GM21576 (cell line): ENCODE measurements around the gene GNA15.
"Not testable (repeated sequence)": the region's sequence is repeated elsewhere in the genome, so short reads cannot be mapped to it uniquely, and the experiment has no call there.

Experiments used
- ATAC-seq: cut with Tn5 transposase; IDR thresholded peaks from one replicate; pipeline ENCODE4 v1.9.1; 2021; ENCODE audit warnings: mild to moderate bottlenecking, moderate library complexity; ENCODE audit not compliant: unreplicated experiment

The GNA15 gene, protein sequence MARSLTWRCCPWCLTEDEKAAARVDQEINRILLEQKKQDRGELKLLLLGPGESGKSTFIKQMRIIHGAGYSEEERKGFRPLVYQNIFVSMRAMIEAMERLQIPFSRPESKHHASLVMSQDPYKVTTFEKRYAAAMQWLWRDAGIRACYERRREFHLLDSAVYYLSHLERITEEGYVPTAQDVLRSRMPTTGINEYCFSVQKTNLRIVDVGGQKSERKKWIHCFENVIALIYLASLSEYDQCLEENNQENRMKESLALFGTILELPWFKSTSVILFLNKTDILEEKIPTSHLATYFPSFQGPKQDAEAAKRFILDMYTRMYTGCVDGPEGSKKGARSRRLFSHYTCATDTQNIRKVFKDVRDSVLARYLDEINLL

DNA sequence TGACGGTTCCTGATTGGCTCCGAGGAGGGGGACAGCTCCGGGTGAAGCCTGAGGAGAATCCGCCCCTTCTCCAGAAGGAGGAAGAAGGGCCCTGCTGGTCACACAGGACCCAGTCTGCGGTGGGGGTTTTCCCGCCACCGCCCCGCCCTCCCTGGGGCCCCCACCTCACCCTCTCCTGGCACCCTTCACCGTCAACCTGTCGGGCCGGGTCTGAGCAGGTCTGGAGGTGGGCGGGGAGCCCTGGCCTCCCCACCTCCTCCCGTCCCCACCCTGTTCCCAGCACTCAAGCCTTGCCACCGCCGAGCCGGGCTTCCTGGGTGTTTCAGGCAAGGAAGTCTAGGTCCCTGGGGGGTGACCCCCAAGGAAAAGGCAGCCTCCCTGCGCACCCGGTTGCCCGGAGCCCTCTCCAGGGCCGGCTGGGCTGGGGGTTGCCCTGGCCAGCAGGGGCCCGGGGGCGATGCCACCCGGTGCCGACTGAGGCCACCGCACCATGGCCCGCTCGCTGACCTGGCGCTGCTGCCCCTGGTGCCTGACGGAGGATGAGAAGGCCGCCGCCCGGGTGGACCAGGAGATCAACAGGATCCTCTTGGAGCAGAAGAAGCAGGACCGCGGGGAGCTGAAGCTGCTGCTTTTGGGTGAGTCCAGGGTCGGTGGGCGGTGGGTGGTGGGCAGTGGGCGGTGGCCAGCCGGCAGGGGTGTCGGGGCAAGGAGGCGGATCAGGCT, at the start of gene GNA15:
Gene GNA15 (plus strand): TSS at position 73 of the 723 bp plus-strand sequence. CDS start 418 bp downstream, at position 491.
- no peak for ATAC-seq

DNA sequence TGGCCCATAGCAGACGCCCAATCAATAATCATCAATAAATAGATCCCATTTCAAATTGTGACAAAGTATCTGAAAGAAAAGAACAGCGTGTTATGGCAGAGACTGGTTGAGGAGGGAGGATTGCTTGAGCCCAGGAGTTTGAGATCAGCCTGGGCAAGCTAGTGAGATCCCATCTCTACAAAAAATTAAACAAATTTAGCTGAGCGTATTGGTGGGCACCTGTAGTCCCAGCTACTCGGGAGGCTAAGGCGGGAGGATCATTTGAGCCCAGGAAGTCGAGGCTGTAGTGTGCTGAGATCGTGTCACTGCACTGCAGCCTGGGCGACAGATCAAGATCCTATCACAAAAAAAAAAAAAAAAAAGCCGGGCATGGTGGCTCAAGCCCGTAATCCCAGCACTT, 48.1 kb upstream of the GNA15 start:
- no peak for ATAC-seq

DNA sequence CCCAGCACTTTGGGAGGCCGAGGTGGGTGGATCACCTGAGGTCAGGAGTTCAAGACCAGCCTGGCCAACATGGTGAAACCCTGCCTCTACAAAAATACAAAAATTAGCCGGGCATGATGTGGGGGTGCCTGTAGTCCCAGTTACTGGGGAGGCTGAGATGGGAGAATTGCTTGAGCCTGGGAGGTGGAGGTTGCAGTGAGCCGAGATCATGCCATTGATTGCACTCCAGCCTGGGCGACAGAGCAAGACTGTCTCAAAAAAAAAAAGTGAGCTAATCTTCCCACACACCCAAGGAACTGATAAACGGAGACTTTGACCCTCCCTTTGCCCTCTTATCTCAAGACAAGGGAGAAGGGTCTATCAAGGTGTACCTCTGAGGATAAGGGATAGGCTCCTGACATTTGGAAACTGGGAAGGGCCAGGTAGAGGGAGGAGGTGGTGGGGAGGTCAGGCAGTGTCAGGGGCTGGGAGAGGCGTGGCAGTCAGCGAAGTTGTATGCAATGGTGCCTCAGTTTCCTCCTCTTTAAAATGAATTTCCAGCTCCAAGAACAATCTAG, 46.5 kb upstream of the GNA15 start:
- ATAC-seq, result not testable (repeated sequence)

DNA sequence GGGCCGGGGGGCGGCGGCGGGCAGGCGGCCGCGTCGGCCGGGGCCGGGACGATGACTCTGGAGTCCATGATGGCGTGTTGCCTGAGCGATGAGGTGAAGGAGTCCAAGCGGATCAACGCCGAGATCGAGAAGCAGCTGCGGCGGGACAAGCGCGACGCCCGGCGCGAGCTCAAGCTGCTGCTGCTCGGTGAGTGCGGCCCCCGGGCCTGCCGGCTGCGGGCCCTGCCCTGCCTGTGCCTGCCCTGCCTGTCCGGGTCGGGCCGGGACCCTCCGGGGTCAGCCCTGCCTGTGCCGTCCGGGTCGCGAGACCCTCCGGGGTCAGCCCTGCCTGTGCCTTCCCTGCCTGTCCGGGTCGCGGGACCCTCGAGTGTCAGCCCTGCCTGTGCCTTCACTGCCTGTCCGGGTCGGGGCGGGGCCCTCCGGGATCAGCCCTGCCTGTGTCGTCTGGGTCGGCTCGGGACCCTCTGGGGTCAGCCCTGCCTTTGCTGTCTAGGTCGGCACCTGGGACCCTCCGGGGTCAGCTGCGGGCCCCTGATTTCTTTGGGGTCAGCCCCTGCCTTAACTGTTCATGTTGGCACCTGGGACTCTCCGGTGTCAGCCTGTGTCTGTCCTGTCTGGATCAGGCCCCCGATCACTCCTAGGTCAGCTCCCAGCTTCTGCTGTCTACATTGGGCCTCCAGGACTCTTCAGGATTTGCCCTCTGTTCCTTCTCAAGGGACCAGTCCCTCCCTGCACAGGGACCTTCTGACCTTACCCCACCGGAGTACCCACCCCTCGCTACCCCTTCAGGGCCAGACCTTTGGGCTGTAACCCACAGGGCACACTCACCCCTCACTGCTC, 41.0 kb upstream of the GNA15 start:
- no peak for ATAC-seq

DNA sequence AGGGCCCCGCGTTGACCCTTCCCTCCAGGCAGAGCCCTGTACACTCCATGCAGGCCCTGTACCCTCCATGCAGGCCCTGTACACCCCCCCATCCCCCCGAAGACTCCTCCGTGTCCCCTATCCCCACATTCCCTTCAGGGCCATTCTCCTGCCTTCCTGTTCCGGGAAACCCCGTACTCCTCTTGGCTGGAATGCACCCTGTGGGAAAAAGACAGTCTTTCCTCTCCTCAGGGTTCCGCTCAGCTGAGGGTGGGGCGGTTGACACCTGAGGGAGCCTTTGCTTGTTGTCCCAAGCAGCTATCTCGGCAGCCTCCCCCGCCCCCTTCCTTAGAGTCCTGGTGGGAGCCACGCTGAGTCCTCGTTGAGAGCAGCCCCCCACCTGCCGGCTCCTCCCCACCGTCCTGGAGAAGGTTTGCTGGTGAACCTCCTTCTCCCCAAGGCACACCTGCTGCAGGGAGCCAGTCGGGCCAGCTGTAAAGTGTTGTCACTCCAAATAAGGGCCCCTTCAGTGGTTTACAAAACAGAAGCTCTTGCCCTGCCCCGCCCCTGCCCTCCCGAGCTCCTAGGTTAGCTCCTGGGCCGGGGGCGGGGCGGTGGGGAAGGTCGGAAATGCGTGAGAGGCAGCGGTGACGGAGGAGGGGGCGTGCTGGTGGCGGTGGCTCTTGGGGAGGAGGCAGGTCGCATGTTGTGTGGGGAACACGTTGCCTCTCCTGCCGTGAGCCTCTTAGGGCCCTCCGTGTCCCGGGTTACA, 40.2 kb upstream of the GNA15 start:
- ATAC-seq, result no peak

DNA sequence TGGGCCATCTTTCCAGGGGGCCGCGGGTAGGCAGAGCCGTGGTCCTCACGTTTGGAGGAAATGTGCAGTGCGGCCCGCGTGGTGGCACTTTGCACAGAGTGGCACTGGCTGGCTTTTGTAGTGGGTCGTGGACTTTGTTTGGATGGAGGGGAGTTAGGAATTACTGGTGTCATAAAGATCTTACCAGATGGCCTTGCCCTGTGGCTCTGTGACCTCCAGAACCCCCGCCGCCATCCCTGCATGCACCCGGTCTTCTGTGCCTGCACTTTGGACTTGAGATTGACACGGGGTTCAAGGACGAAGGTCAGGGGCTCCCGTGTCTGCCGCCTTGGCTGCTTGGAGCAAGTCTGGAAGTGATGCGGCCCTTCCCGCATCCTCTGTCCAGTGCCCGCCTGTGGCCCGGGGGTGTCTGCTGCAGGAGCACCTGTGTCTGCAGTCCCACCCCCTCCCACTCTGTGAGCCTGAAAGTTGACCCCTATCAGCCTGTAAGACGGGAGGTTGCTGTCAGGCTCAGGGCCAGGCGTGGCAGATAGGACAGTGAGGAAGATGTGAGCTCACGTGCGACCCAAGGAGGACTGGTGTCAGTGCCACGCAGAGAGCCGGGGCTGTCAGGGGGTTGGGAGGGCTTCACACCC, 39.4 kb upstream of the GNA15 start:
- ATAC-seq, result no peak

DNA sequence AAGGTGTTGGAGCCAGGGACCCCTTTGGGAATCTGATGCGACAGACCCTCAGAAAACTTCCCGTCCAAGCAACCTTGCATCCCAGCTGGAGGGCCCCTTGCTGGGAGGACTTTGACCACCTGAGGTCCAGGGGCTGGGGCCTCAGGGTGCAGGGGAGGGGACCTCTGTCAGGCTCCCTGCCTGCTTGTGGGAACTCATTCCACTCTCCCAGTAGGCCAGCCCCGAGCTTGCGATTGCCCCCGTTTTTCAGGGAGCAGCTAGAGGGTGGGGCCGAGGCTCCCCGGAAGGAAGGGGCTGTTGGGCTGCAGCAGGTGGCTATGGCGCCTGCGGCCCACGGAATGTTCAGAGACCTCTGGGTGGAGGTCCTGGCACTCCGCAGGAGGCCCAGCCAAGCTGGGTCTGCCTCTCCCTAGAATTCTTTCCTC, 38.9 kb upstream of the GNA15 start:
- no peak for ATAC-seq

DNA sequence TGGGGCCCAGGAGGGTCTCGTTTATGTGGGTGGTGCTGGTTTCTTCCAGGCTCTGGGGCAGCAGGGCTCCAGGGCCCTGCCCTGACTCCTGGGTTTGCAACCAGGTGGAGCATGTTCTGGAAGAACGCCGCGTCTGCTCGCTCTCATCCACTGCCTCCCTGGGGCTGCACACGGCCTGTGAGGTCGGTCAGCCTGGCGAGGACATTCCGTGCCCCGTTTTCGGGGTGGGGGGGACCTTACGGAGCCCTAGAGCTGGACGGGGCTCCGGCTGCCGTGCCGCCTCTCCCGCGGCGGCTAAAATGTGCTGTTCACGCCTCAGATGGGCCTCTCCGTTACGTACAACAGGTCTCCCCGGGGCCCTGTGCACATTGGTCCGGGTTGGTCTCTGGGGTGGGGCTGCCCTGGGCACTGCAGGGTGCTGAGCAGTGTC, 38.4 kb upstream of the GNA15 start:
- no peak for ATAC-seq

DNA sequence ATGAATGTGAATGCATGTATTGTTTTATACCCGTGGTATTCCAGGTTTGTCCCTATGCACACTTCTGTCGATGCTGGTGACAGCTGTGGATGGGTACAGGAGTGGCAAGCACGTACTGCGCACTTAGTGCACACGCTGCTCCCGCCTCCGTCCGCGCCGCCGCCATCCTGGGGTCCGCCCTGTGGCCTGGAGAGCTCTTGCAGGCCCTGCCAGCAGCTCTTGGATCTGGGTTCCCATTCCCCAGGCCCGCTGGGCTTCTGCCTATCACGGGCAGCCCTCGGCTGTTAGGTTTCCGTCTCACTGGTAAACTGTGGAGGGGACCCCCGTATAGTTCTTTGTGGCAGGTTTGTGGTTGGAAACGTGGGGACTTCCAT, 37.7 kb upstream of the GNA15 start:
- ATAC-seq, result no peak

DNA sequence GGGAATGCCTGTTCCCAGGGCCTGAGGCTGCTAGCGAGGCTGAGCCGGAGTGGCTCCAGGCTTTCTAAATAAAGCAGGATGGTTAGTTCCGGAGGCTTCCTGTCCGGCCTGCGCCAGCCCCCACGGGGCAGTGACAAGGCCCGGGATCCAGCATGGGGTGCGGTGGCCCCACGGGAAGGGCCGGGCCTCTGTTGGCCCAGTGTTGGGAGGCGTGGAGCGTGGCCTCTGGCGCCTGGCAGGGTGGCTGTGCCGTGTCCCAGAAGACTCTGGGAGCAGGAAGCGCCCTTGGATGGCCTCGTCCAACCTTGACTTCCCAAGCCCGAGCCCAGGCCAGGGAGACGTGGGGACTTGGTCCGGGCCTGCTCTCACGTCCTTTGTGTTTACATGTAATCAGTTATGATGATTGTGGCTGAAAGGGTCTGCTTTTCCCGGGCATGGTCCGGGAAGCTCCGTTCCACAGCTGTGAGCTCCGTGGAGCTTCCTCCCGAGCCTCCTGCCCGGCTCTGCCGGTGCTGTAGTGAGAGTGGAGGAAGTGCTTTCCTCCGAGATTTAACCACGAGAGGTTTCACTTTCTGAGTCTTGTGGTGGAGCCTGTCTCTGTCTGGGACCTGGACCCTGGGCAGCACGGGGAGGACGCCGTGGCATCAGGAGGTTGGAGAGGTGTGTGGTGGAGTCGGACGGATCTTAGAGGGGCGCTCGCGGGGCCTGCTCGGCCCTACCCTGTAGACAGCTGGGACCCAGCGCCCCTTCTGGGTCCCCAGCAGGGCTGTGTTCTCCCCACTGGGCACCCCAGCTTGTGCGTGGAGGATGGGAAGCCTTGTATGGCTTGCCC, 37.1 kb upstream of the GNA15 start:
- no peak for ATAC-seq

DNA sequence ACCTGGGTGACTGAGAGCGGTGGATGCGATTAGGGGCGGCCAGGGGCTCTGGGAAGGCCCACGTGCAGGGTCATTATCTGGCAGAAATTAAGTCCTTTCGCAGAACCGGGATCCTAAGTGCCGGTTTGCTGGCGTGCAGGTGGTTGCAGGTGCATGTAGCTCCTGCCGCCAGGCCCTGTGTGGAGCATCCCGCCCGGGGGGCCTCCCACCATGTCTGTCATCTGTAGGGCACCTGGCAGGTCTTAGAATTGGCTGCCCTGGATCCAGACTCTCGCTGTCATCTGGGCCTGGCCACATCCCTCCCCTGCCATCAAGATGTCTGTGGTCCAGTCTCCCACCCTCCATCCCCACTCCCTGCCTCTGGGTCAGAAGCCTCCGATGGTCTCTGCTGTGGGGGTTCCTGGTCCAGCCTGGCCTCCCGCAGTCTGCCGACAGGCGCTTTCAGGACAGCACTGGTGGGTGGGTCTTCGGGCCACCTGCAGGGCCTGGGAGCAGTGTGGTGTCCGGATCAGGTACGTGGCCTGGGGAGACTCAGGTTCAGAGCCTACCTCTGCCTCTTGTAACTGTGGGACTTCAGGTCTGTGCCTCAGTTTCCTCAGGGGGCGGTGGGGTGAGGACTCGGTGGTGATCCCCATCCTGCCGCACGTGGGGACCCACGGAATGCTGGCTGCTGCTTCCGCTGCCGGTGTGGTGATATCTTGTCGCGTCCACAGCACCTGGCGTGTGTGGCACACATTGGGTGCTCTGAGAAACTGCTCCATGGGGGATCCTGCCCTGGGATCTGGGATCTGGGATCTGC, 36.3 kb upstream of the GNA15 start:
- no peak for ATAC-seq

DNA sequence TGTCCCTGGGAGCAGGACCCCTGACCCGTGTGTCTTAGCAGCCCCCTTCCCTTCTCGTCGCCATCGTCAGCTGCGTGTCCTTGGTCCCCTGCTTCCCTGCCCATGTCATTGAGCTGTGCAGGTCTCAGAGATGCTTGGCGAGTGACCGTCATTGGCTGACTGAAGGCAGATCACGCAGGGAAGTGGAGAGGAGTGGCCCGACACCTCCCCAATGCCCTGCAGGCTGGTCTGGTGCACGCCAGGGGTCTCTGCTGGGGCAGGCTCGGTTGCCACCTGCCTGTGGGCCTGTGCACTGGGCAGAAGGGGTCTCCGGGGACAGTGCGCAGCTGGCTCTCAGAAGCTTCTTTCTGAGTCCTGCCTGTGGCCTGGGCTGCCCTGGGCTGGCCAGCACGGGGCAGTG, 35.5 kb upstream of the GNA15 start:
- ATAC-seq, result no peak

DNA sequence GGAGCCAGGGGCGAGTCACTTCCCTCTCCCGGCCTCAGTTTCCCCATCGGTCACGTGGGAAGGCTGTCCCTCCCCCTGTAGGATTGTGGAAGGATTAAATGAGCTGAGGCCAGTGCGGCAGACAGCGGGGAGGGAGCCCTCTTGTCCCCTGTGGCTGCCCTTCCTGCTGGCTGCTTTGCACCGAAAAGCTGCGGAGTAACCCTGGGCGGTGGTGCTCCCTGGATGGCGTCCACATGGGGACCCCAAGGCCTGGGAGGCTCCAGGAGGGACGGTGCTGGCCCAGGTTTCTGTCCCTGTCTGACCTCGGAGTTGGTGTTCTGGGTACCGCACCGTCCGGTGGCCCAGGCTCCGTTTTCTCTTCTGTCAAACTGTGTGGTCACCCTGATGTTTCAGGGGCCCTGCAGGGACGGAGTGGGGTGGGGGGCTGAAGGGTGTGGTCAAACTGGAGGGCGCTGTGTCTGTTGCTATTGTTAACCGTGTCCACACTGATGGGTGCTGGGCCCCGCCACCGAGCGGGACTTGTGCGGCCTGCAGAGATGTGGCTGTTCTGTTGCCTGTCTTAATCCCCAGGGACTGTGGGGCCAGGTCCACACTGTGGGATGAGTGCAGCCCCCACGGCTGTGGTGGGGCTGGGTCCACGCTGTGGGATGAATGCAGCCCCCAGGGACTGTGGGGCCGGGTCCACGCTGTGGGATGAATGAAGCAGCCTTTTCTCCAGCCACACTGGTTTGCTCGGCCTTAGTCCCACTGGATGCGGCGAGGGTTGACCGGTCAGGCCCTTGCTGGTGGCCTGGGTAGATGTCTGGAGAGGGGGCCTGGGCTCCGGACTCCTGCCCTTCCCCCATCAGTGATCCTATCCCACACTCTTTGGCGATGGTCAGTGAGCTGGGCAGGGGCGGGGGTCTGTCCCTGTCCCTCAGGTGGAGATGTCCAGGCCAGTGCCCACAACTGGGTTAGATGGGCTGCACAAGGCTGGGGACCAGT, 34.8 kb upstream of the GNA15 start:
- no peak for ATAC-seq

DNA sequence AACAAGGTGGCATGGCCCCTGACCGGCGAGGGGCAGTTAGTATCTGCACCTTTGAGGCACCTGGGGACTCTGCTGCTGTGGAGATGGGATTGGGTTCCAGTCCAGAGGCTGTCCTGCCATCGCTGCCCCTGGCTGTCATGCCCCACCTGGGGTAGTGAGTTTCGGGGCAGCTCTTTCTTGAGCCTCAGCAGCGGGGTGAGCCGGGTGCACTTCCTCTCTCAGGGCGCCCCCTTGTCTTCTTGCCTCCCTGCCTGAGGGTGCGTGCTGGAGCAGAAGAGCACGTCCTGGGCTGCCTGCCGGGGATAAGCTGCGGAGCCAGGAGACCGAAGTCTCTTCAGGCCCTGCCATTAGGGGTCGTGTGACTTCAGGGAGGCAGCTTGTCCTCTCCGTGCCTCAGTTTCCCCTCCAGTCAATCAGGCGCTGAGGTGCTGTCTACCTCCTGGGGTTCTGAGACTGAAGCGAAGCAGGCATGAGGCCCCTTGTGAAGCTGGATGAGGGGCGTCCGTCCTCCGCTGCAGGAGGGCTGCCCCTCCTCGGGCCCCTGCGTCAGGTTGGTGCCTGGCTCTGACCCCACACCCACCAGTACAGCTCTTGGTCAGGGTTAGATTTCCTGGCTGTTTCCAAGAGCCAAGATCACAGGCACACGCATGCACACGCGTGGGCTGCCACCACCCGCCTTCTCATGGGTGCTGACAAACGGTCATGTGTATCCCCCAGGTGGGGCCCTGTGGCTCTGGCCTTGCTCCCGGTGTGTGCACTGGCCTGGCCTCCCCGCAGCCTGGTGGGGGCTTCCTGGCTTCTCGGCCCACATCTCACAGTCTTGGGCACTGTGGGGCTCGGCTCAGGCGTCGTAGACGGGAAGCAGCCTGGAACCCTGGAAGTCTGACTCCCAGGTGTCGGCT, 33.3 kb upstream of the GNA15 start:
- no peak for ATAC-seq

DNA sequence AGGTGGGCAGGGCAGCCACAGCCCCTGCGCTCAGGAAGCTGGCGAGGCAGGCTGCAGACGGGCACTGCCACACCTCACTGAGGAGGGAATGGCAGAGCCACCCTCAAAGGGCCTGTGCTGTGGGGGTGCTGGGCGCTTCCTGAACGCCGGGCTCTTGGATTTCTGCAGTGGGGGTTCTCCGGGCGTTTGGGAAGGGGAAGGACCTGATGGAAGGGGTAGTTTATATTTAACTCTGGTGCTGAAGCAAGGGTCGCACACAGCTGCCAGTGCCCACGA, 31.2 kb upstream of the GNA15 start:
- no peak for ATAC-seq
